A673 (cell line): ENCODE measurements around the gene DLG2.

ENCODE experiments used
- EZH2 ChIP-seq: fragments of 200-600 bp; sonication (generic); IDR thresholded peaks from 2 replicates; pipeline ENCODE4 v1.6.1; 2017; ENCODE audit warnings: borderline replicate concordance, low read depth, mild to moderate bottlenecking, mixed read lengths, antibody characterized with exemption, low read length; ENCODE audit not compliant: poor library complexity, severe bottlenecking
- TF ChIP-seq, protein P1 (sequence below): fragments of 300-800, 200-600 bp; sonication (generic); conservative IDR thresholded peaks from 2 replicates; pipeline ENCODE4 v1.5.1; 2017; ENCODE audit warnings: low read depth, mild to moderate bottlenecking, antibody characterized with exemption, low read length, moderate library complexity, mixed read lengths

DNA sequence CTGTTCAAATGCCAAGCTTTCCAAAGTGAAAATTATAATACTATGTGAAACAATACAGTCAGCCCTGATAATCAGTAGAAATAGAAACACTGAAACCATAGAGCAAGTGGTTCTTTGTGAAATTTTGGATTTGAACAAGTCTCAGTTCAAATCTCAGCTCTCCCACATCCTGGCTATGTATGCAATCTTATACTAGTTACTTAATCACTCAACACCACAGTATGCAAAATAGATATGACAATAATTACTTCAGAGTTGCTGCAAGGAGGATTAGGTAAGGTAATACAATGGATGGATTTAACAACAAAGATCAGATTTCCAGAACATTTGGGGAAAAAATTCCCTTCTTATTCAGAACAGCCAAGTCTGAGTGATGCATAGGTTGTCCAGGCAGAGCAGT lies 1489.2 kb downstream of the DLG2 start:
- TF ChIP-seq, protein P1, sequence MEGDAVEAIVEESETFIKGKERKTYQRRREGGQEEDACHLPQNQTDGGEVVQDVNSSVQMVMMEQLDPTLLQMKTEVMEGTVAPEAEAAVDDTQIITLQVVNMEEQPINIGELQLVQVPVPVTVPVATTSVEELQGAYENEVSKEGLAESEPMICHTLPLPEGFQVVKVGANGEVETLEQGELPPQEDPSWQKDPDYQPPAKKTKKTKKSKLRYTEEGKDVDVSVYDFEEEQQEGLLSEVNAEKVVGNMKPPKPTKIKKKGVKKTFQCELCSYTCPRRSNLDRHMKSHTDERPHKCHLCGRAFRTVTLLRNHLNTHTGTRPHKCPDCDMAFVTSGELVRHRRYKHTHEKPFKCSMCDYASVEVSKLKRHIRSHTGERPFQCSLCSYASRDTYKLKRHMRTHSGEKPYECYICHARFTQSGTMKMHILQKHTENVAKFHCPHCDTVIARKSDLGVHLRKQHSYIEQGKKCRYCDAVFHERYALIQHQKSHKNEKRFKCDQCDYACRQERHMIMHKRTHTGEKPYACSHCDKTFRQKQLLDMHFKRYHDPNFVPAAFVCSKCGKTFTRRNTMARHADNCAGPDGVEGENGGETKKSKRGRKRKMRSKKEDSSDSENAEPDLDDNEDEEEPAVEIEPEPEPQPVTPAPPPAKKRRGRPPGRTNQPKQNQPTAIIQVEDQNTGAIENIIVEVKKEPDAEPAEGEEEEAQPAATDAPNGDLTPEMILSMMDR = no peak
- TF ChIP-seq EZH2 = no peak
